GM18519 (cell line): Measurements from ENCODE around the gene LOXL1.
"Not testable (repeated sequence)": the region's sequence is repeated elsewhere in the genome, so short reads cannot be mapped to it uniquely, and the experiment has no call there.

Experiments
- ATAC-seq: cut with Tn5 transposase; IDR thresholded peaks from one replicate; pipeline ENCODE4 v1.9.1; 2021; ENCODE audit warnings: mild to moderate bottlenecking, moderate library complexity; ENCODE audit not compliant: unreplicated experiment, low FRiP score

The LOXL1 gene

GRCh38 chr15:73972984-73973682 lies 46.9 kb downstream of the LOXL1 start:
- ATAC-seq = no peak

- ATAC-seq = not testable (repeated sequence)
Observed at GRCh38 chr15:73973683-73974200, 47.5 kb downstream of the LOXL1 start.

- not testable (repeated sequence) for ATAC-seq
Observed at GRCh38 chr15:73975440-73976125, 49.3 kb downstream of the LOXL1 start.

- ATAC-seq = no peak
Observed at GRCh38 chr15:73978896-73979295, 52.6 kb downstream of the LOXL1 start.

GRCh38 chr15:73979636-73980035 lies 53.4 kb downstream of the LOXL1 start:
- ATAC-seq = no peak

GRCh38 chr15:73981761-73982221 lies 55.5 kb downstream of the LOXL1 start:
- ATAC-seq = no peak

GRCh38 chr15:73982222-73982962 lies 56.1 kb downstream of the LOXL1 start:
- no peak for ATAC-seq

- ATAC-seq = no peak
Observed at GRCh38 chr15:73983211-73983727, 57.0 kb downstream of the LOXL1 start.

- no peak for ATAC-seq
Observed at GRCh38 chr15:73983773-73984172, 57.5 kb downstream of the LOXL1 start.

- no peak for ATAC-seq
Observed at GRCh38 chr15:73984208-73984979, 58.1 kb downstream of the LOXL1 start.

- ATAC-seq = no peak
Observed at GRCh38 chr15:73985101-73985873, 59.0 kb downstream of the LOXL1 start.

- ATAC-seq = no peak
Observed at GRCh38 chr15:73986055-73986775, 60.0 kb downstream of the LOXL1 start.

GRCh38 chr15:73986776-73987056 lies 60.5 kb downstream of the LOXL1 start:
- ATAC-seq = no peak

- no peak for ATAC-seq
Observed at GRCh38 chr15:73987250-73987649, 61.0 kb downstream of the LOXL1 start.

GRCh38 chr15:73987681-73988444 lies 61.6 kb downstream of the LOXL1 start:
- no peak for ATAC-seq

GRCh38 chr15:73988445-73988969 lies 62.2 kb downstream of the LOXL1 start:
- ATAC-seq = no peak

- ATAC-seq = no peak
Observed at GRCh38 chr15:73989001-73989798, 62.9 kb downstream of the LOXL1 start.
